GM12892 (cell line): Measurements from ENCODE around the gene PFKL.
A peak's percentile ranks its signal among the peaks of the same experiment; 100 is the strongest.

ENCODE experiments used
- DNase-seq: peaks from one replicate; pipeline ENCODE4 v3.0.0; 2011; ENCODE audit not compliant: insufficient read length
- FAIRE-seq: peaks from 2 replicates; lab custom pipeline; 2011; peaks lifted over from hg19 to GRCh38; lab: Jason Lieb, UNC
- POLR2A ChIP-seq: IDR thresholded peaks from 2 replicates; pipeline ENCODE4 v1.6.1; 2011; ENCODE audit warnings: low read depth, low read length, control low read depth
- POLR2AphosphoS5 ChIP-seq: IDR thresholded peaks from 2 replicates; pipeline ENCODE4 v1.6.1; 2011; ENCODE audit warnings: low read depth, low read length, control low read depth
- TAF1 ChIP-seq: IDR thresholded peaks from 2 replicates; pipeline ENCODE4 v1.6.1; 2011; ENCODE audit warnings: low read depth, mild to moderate bottlenecking, control low read depth, low read length, borderline replicate concordance

Gene PFKL

GRCh38 chr21:44291936-44292811 is 7.7 kb upstream of the PFKL start:
- DNase-seq = no peak
- FAIRE-seq = no peak

GRCh38 chr21:44292812-44293195 is 7.0 kb upstream of the PFKL start:
- DNase-seq = no peak
- TF ChIP-seq TAF1 (no peak), POLR2AphosphoS5 (no peak), POLR2A (no peak)
- FAIRE-seq = no peak

More at GRCh38 chr21:44291936-44292811, 7.7 kb upstream of the PFKL start:
- TF ChIP-seq POLR2A (no peak), TAF1 (no peak), POLR2AphosphoS5 (no peak)

- FAIRE-seq (no peak), DNase-seq (no peak)
- no peak for TF ChIP-seq POLR2A
- no peak for TF ChIP-seq POLR2AphosphoS5
- TF ChIP-seq TAF1 = no peak
Measured at GRCh38 chr21:44293551-44294231, 6.2 kb upstream of the PFKL start.

- TF ChIP-seq POLR2A (no peak), POLR2AphosphoS5 (no peak)
- FAIRE-seq (no peak), DNase-seq (no peak)
Measured at GRCh38 chr21:44294391-44295162, 5.3 kb upstream of the PFKL start.

- FAIRE-seq = no peak
Measured at GRCh38 chr21:44295163-44295573, 4.7 kb upstream of the PFKL start.

GRCh38 chr21:44295646-44296045 is 4.2 kb upstream of the PFKL start:
- FAIRE-seq (peak; percentile 61), DNase-seq (no peak)
- TF ChIP-seq POLR2AphosphoS5 = no peak
- no peak for TF ChIP-seq TAF1
- no peak for TF ChIP-seq POLR2A

More at GRCh38 chr21:44295163-44295573, 4.7 kb upstream of the PFKL start:
- DNase-seq = no peak
- TF ChIP-seq POLR2A = no peak
- no peak for TF ChIP-seq POLR2AphosphoS5
- no peak for TF ChIP-seq TAF1

- FAIRE-seq (peak; percentile 85), DNase-seq (no peak)
- TF ChIP-seq POLR2A (no peak), POLR2AphosphoS5 (no peak), TAF1 (no peak)
Measured at GRCh38 chr21:44296103-44296519, 3.7 kb upstream of the PFKL start.

GRCh38 chr21:44296916-44297315 is 2.9 kb upstream of the PFKL start:
- TF ChIP-seq POLR2A (no peak), POLR2AphosphoS5 (no peak), TAF1 (no peak)
- FAIRE-seq (no peak), DNase-seq (no peak)

GRCh38 chr21:44297525-44298290 is 2.1 kb upstream of the PFKL start:
- peak; percentile 86 for DNase-seq
- TF ChIP-seq POLR2AphosphoS5 = no peak
- peak; percentile 87 for FAIRE-seq

GRCh38 chr21:44298301-44298700 is 1.6 kb upstream of the PFKL start:
- no peak for TF ChIP-seq POLR2A
- no peak for TF ChIP-seq POLR2AphosphoS5
- no peak for TF ChIP-seq TAF1
- no peak for DNase-seq
- FAIRE-seq = no peak
